Testis (tissue), 2 donors: ENCODE measurements around the gene ACAN.

Source experiments
- POLR2A ChIP-seq: fragments of 450-650 bp; IDR thresholded peaks from one replicate; pipeline ENCODE4 v1.6.1; 2017; ENCODE audit warnings: antibody characterized with exemption, mild to moderate bottlenecking, moderate library complexity
- TF ChIP-seq, protein P1 (sequence below), 3 experiments: fragments of 450-650 bp in 2 of 3; fragments of 200-600 bp in 1 of 3; sonication (generic) in 1 of 3; IDR thresholded peaks; one replicate each; pipeline ENCODE4 v1.5.1; 2016 to 2019; ENCODE audit warnings: antibody characterized with exemption in 3 of 3, mild to moderate bottlenecking in 2 of 3, moderate library complexity in 1 of 3

GRCh38 chr15:88852476-88852875 is 49.2 kb downstream of the ACAN start:
- TF ChIP-seq, protein P1, sequence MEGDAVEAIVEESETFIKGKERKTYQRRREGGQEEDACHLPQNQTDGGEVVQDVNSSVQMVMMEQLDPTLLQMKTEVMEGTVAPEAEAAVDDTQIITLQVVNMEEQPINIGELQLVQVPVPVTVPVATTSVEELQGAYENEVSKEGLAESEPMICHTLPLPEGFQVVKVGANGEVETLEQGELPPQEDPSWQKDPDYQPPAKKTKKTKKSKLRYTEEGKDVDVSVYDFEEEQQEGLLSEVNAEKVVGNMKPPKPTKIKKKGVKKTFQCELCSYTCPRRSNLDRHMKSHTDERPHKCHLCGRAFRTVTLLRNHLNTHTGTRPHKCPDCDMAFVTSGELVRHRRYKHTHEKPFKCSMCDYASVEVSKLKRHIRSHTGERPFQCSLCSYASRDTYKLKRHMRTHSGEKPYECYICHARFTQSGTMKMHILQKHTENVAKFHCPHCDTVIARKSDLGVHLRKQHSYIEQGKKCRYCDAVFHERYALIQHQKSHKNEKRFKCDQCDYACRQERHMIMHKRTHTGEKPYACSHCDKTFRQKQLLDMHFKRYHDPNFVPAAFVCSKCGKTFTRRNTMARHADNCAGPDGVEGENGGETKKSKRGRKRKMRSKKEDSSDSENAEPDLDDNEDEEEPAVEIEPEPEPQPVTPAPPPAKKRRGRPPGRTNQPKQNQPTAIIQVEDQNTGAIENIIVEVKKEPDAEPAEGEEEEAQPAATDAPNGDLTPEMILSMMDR (IDR thresholded peaks at IDR 0.05) = no peak
- no peak for TF ChIP-seq POLR2A
